ENCODE measurements around the gene AOC2.
A peak's percentile ranks its signal among the peaks of the same experiment; 100 is the strongest.

Gene AOC2

DNA sequence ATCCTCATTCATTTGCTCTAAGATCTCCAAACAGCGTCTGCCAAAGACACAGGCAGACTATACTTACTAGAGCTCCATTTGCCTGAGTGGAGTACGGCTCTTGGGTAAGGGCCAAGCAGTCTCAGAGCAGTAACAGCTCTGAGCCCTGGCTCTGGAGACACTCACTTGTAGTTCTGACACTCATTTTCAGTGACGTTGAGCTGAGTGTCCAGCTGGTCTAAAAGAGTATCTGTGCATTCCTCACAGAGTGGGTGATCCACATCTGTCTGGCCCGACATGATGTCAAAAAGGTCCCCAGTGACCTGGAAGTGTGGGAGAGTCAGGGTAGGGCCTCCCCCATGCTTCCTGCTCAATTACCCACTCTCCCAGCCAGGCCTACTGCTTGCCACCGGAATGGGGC lies 26.0 kb upstream of the AOC2 start:
- no peak for DNase-seq (ENCODE audit: low read depth in 1 of 2, low spot score in 1 of 2)
- TF ChIP-seq, protein P1, sequence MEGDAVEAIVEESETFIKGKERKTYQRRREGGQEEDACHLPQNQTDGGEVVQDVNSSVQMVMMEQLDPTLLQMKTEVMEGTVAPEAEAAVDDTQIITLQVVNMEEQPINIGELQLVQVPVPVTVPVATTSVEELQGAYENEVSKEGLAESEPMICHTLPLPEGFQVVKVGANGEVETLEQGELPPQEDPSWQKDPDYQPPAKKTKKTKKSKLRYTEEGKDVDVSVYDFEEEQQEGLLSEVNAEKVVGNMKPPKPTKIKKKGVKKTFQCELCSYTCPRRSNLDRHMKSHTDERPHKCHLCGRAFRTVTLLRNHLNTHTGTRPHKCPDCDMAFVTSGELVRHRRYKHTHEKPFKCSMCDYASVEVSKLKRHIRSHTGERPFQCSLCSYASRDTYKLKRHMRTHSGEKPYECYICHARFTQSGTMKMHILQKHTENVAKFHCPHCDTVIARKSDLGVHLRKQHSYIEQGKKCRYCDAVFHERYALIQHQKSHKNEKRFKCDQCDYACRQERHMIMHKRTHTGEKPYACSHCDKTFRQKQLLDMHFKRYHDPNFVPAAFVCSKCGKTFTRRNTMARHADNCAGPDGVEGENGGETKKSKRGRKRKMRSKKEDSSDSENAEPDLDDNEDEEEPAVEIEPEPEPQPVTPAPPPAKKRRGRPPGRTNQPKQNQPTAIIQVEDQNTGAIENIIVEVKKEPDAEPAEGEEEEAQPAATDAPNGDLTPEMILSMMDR (IDR thresholded peaks at IDR 0.05; ENCODE audit: insufficient read depth, low read length): no peak
- TF ChIP-seq, protein P2, sequence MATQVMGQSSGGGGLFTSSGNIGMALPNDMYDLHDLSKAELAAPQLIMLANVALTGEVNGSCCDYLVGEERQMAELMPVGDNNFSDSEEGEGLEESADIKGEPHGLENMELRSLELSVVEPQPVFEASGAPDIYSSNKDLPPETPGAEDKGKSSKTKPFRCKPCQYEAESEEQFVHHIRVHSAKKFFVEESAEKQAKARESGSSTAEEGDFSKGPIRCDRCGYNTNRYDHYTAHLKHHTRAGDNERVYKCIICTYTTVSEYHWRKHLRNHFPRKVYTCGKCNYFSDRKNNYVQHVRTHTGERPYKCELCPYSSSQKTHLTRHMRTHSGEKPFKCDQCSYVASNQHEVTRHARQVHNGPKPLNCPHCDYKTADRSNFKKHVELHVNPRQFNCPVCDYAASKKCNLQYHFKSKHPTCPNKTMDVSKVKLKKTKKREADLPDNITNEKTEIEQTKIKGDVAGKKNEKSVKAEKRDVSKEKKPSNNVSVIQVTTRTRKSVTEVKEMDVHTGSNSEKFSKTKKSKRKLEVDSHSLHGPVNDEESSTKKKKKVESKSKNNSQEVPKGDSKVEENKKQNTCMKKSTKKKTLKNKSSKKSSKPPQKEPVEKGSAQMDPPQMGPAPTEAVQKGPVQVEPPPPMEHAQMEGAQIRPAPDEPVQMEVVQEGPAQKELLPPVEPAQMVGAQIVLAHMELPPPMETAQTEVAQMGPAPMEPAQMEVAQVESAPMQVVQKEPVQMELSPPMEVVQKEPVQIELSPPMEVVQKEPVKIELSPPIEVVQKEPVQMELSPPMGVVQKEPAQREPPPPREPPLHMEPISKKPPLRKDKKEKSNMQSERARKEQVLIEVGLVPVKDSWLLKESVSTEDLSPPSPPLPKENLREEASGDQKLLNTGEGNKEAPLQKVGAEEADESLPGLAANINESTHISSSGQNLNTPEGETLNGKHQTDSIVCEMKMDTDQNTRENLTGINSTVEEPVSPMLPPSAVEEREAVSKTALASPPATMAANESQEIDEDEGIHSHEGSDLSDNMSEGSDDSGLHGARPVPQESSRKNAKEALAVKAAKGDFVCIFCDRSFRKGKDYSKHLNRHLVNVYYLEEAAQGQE (IDR thresholded peaks at IDR 0.05; ENCODE audit: insufficient replicate concordance, low read depth): no peak
- TF ChIP-seq SPI1 (IDR thresholded peaks at IDR 0.05; ENCODE audit: borderline replicate concordance, low read depth) (no peak), GABPA (IDR thresholded peaks at IDR 0.05; ENCODE audit: low read depth) (no peak), POLR2AphosphoS5 (IDR thresholded peaks at IDR 0.05; ENCODE audit: low read depth) (no peak)
- H3K4me3 ChIP-seq (replicated peaks; ENCODE audit: insufficient read depth, low read length): no peak overlapping the region
- no peak overlapping the region for H3K27ac ChIP-seq (replicated peaks)
- H3K27me3 ChIP-seq (ENCODE audit: insufficient read depth, poor library complexity, severe bottlenecking): no peaks in the 10 kb centered on the region

DNA sequence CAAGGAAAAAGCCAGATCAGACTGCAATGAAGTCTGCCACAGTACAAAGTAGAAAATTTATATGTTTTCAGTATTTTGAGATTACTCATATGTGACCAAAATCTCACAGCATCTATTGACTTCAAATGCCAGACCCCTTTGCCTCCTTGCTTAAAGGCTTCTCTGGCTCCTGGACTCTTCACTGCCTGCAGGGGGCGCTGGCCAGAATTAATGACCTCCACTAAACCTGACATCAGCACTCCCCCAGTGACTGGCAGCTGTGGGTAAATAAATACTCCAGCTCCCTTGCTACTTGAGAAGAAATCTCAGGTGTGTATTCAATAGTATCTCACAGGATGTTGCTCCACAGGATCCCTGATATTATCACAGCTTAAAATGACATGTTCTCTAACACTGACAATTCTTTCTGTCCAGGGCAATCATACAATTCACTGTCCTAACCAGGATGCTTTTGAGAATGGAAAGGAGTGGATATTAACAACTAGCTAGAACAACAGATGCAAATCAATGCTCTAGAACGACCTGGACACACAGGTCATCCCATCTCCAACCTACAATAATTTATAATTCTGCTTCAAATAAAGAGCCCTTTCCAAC lies 24.3 kb upstream of the AOC2 start:
- peak in 1 of 2 experiments; percentile 74 for DNase-seq (ENCODE audit: low read depth in 1 of 2, low spot score in 1 of 2)
- no peak for TF ChIP-seq GABPA (IDR thresholded peaks at IDR 0.05; ENCODE audit: low read depth)
- TF ChIP-seq, protein P1 (IDR thresholded peaks at IDR 0.05; ENCODE audit: insufficient read depth, low read length): peak; percentile 80
- no peak overlapping the region for H3K4me3 ChIP-seq (replicated peaks; ENCODE audit: insufficient read depth, low read length)
- H3K27me3 ChIP-seq (ENCODE audit: insufficient read depth, poor library complexity, severe bottlenecking): no peaks in the 10 kb centered on the region
- H3K27ac ChIP-seq (replicated peaks): no peak overlapping the region

DNA sequence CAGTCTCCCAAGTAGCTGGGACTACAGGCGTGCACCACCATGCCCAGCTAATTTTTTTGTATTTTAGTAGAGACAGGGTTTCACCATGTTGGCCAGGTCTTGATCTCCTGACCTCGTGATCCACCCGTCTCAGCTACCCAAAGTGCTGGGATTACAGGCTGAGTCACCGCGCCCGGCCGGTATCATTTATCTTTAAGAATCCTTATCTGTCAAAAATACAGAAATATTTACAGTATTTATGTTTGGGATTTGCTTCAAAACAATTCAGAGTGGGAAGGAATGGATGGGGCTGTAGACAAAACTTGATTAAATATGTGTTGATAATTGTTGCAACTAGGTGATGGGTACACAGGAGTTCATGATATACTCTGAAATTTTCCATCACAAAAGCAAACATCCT lies 23.2 kb upstream of the AOC2 start:
- no peak overlapping the region for H3K4me3 ChIP-seq (replicated peaks; ENCODE audit: insufficient read depth, low read length)
- no peak for DNase-seq (ENCODE audit: low read depth in 1 of 2, low spot score in 1 of 2)
- no peaks in the 10 kb centered on the region for H3K27me3 ChIP-seq (ENCODE audit: insufficient read depth, poor library complexity, severe bottlenecking)
- TF ChIP-seq, protein P1 (IDR thresholded peaks at IDR 0.05; ENCODE audit: insufficient read depth, low read length): no peak
- TF ChIP-seq, protein P2 (IDR thresholded peaks at IDR 0.05; ENCODE audit: insufficient replicate concordance, low read depth): no peak
- TF ChIP-seq SPI1 (IDR thresholded peaks at IDR 0.05; ENCODE audit: borderline replicate concordance, low read depth) (no peak), POLR2AphosphoS5 (IDR thresholded peaks at IDR 0.05; ENCODE audit: low read depth) (no peak), GABPA (IDR thresholded peaks at IDR 0.05; ENCODE audit: low read depth) (no peak)
- no peak overlapping the region for H3K27ac ChIP-seq (replicated peaks)

DNA sequence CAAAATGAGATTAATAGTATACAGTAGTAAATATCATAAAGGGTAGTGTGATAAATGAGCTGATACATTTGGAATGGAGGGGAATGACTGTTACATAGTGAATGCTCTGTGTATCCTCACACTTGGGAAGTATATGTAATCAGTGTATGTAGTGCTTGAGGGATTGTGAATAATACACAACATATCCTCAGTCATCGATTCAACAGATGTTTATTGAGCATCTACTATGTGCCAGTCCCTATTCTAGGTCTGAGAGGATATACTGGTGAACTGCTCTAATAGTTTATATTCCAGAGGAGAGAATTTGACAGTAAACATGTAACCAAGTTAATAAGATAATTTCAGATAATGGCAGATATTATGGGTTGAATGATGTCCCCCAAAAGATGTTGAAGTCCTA lies 16.9 kb upstream of the AOC2 start:
- no peak overlapping the region for H3K4me3 ChIP-seq (replicated peaks; ENCODE audit: insufficient read depth, low read length)
- DNase-seq (ENCODE audit: low read depth in 1 of 2, low spot score in 1 of 2): no peak
- TF ChIP-seq SPI1 (IDR thresholded peaks at IDR 0.05; ENCODE audit: borderline replicate concordance, low read depth) (no peak), GABPA (IDR thresholded peaks at IDR 0.05; ENCODE audit: low read depth) (no peak), POLR2AphosphoS5 (IDR thresholded peaks at IDR 0.05; ENCODE audit: low read depth) (no peak)
- TF ChIP-seq, protein P2 (IDR thresholded peaks at IDR 0.05; ENCODE audit: insufficient replicate concordance, low read depth): no peak
- TF ChIP-seq, protein P1 (IDR thresholded peaks at IDR 0.05; ENCODE audit: insufficient read depth, low read length): no peak
- no peak overlapping the region for H3K27ac ChIP-seq (replicated peaks)
- H3K27me3 ChIP-seq (ENCODE audit: insufficient read depth, poor library complexity, severe bottlenecking): no peaks in the 10 kb centered on the region

Measured in HL-60 (cell line).